Stomach (tissue), 9 donors: ENCODE results near the gene GREB1. TPM values are rescaled to one million over a fixed set of nuclear protein-coding genes. Genes with fewer than 3 reads are reported as not detected.

ENCODE experiments used
- DNase-seq, 2 donors: peaks; one replicate each; pipeline versions ENCODE4 v3.0.0 to v3.0.0-alpha.2; 2013 to 2019
- H3K27ac ChIP-seq, 5 donors: fragments of 200-600 bp in 4 of 5; sonication (generic) in 4 of 5; one replicate each; pipeline ENCODE4 v1.5.1; 2013 to 2019; ENCODE audit warnings: mild to moderate bottlenecking in 1 of 5, moderate library complexity in 1 of 5
- H3K27me3 ChIP-seq, 3 donors: fragments of 200-600 bp; sonication (generic); one replicate each; pipeline ENCODE4 v1.5.1; 2017 to 2019; ENCODE audit warnings: mixed run types in 1 of 3
- H3K36me3 ChIP-seq, 4 donors: fragments of 200-600 bp; sonication (generic); 1 replicate in 3 of 4; 2 replicates in 1 of 4; pipeline ENCODE4 v1.5.1; 2016 to 2019
- H3K4me1 ChIP-seq, 4 donors: fragments of 200-600 bp; sonication (generic); one replicate each; pipeline ENCODE4 v1.5.1; 2016 to 2019
- H3K4me3 ChIP-seq, 4 donors: fragments of 200-600 bp; sonication (generic) in 3 of 4; one replicate each; pipeline ENCODE4 v1.5.1; 2016 to 2019; ENCODE audit warnings: mild to moderate bottlenecking in 1 of 4
- H3K9me3 ChIP-seq, 4 donors: fragments of 200-600 bp; sonication (generic); one replicate each; pipeline ENCODE4 v1.5.1; 2016 to 2019
- EP300 ChIP-seq: sonication (generic); formaldehyde crosslinking; IDR thresholded peaks from one replicate; pipeline ENCODE4 v1.6.1; 2017; ENCODE audit warnings: antibody characterized with exemption
- POLR2A ChIP-seq, 4 donors: fragments of 450-650 bp; IDR thresholded peaks; one replicate each; pipeline ENCODE4 v1.6.1; 2016; ENCODE audit warnings: antibody characterized with exemption in 4 of 4, control low read depth in 2 of 4, mild to moderate bottlenecking in 1 of 4, moderate library complexity in 1 of 4
- POLR2AphosphoS5 ChIP-seq, 3 donors: sonication (generic); formaldehyde crosslinking; IDR thresholded peaks; one replicate each; pipeline ENCODE4 v1.6.1; 2016; ENCODE audit warnings: antibody characterized with exemption in 3 of 3
- WGBS, 5 donors: extraction: QIAGEN DNeasy Blood & Tissue Kit in 3 of 5; methylation state at CpG; one replicate each; pipeline versions ENCODE4 v1.1.5 to v1.1.7; 2013 to 2018; 5-methylcytosine and 5-hydroxymethylcytosine counted together
- intact Hi-C: fragments of 100-400 bp; cut with DNase I; formaldehyde crosslinking; loops from one replicate; pipeline ENCODE4 v1.15.1; 2023; ENCODE audit warnings: low total_unique reads
- polyA plus RNA-seq, 3 donors: library from polyadenylated mRNA; stranded (reverse); fragments of 200-250 nt; gene quantifications; one replicate each; pipeline ENCODE4 v1.2.3, GENCODE V29; 2013
- total RNA-seq, 5 donors: library from RNA; depleted of rRNA; stranded (reverse); fragments of >200 nt; gene quantifications; one replicate each; pipeline versions ENCODE4 v1.1.0 to v1.2.3, GENCODE V29; 2014 to 2016
- TF ChIP-seq, protein P1 (sequence below), 7 experiments: fragments of 450-650 bp in 4 of 7; fragments of 200-600 bp in 3 of 7; sonication (generic) in 3 of 7; IDR thresholded peaks; one replicate each; pipeline ENCODE4 v1.5.1; 2016 to 2019; ENCODE audit warnings: antibody characterized with exemption in 7 of 7, control low read depth in 2 of 7, mild to moderate bottlenecking in 1 of 7
- donor health status: healthy with polysubstance abuse.
- donor health status: Bipolar disorder and iron deficiency.
- donor health status: healthy.

Gene GREB1
- total and polyA plus RNA-seq, 8 donors: 0.88 to 37.9 (median 3.6) TPM

DNA sequence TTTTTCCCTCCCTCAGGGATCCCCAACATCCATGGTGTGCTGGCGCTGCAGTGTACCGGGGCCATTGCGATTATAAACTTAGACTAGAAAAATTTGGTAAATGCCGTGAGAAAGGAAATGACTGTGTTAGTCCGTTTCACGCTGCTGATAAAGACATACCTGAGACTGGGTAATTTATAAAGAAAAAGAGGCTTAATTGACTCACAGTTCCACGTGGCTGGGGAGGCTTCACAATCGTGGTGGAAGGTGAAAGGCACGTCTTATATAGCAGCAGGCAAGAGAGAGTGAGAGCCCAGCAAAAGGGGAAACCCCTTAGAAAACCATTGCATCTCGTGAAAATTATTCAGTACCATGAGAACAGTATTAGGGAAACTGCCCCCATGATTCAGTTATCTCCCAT, 91.8 kb downstream of the GREB1 start:
- H3K27ac ChIP-seq: no peak overlapping the region
- TF ChIP-seq, protein P1, sequence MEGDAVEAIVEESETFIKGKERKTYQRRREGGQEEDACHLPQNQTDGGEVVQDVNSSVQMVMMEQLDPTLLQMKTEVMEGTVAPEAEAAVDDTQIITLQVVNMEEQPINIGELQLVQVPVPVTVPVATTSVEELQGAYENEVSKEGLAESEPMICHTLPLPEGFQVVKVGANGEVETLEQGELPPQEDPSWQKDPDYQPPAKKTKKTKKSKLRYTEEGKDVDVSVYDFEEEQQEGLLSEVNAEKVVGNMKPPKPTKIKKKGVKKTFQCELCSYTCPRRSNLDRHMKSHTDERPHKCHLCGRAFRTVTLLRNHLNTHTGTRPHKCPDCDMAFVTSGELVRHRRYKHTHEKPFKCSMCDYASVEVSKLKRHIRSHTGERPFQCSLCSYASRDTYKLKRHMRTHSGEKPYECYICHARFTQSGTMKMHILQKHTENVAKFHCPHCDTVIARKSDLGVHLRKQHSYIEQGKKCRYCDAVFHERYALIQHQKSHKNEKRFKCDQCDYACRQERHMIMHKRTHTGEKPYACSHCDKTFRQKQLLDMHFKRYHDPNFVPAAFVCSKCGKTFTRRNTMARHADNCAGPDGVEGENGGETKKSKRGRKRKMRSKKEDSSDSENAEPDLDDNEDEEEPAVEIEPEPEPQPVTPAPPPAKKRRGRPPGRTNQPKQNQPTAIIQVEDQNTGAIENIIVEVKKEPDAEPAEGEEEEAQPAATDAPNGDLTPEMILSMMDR (IDR thresholded peaks at IDR 0.05): no peak
- no peak for TF ChIP-seq POLR2A (IDR thresholded peaks at IDR 0.05)
- TF ChIP-seq EP300: no peak
- TF ChIP-seq POLR2AphosphoS5 (IDR thresholded peaks at IDR 0.05): no peak
- peaks cover 0 to 12% (median 5%) of the 10 kb centered on the region in 4 donors for H3K9me3 ChIP-seq
- H3K4me3 ChIP-seq: no peak overlapping the region
- H3K4me1 ChIP-seq: no peaks in the 10 kb centered on the region
- intact Hi-C loops: no loop called here
- H3K36me3 ChIP-seq: peaks cover 0 to 25% (median 14%) of the 10 kb centered on the region in 4 donors
- 79 to 88% (median 84%) methylated on average over 10 of the region's 10 CpGs for WGBS, 5 donors
- no peak for DNase-seq
- H3K27me3 ChIP-seq: no peaks in the 10 kb centered on the region

DNA sequence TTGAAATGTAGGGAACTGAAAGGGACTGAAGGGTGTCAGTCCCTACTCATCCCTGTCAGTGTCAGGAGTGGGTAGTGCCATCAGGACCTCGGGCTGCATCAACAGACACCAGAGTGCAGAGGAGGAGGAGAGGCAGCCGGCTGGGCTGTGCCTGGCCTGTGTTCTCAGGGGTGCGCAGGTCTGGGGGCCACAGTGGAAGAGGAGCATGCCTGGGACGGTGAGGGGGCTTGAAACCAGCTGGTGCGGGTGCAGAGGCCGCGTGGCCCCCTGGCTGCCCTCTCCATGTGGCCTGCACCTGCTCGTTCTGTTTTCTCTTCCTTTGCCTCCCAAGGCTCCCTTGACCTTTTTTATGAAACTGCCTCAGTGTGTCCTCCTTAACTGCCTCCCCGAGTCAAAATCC, 94.8 kb downstream of the GREB1 start:
- H3K4me3 ChIP-seq: no peak overlapping the region
- intact Hi-C loops: no loop called here
- DNase-seq: no peak
- TF ChIP-seq EP300 (no peak), POLR2AphosphoS5 (IDR thresholded peaks at IDR 0.05) (no peak), POLR2A (IDR thresholded peaks at IDR 0.05) (no peak)
- TF ChIP-seq, protein P1 (IDR thresholded peaks at IDR 0.05): no peak
- no peak overlapping the region for H3K27ac ChIP-seq
- no peaks in the 10 kb centered on the region for H3K4me1 ChIP-seq
- peaks cover 0 to 12% (median 5%) of the 10 kb centered on the region in 4 donors for H3K9me3 ChIP-seq
- WGBS, 5 donors: 79 to 86% (median 85%) methylated on average over 8 to 9 of the region's 9 CpGs
- peaks cover 0 to 37% (median 14%) of the 10 kb centered on the region in 4 donors for H3K36me3 ChIP-seq
- H3K27me3 ChIP-seq: no peaks in the 10 kb centered on the region

DNA sequence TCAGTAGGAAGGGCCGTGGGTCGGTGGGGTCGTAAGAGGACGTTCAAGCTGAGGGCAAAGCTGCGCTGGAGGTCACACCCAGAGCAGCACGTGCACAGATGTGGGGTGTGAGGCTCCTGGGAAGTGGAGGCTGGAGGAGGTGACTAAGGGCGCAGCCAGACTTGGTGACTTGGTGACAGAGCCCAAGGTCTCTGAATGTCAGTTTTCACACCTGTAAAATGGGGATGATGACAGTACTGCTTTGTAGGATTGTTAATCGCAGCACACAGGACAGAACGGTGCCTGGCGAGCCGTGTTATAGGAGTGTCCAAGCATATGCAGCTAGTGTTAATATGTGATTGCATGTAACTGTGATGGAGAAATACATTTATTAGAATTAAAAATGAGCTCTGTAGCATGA, 95.4 kb downstream of the GREB1 start:
- intact Hi-C loops: no loop called here
- no peak for TF ChIP-seq POLR2A (IDR thresholded peaks at IDR 0.05)
- no peak for DNase-seq
- WGBS, 5 donors: 82 to 88% (median 86%) methylated on average over 11 of the region's 11 CpGs
- no peak overlapping the region for H3K4me3 ChIP-seq
- H3K27me3 ChIP-seq: no peaks in the 10 kb centered on the region
- H3K9me3 ChIP-seq: peaks cover 0 to 12% (median 5%) of the 10 kb centered on the region in 4 donors
- H3K36me3 ChIP-seq: peaks cover 0 to 42% (median 17%) of the 10 kb centered on the region in 4 donors
- H3K27ac ChIP-seq: no peak overlapping the region
- no peaks in the 10 kb centered on the region for H3K4me1 ChIP-seq

DNA sequence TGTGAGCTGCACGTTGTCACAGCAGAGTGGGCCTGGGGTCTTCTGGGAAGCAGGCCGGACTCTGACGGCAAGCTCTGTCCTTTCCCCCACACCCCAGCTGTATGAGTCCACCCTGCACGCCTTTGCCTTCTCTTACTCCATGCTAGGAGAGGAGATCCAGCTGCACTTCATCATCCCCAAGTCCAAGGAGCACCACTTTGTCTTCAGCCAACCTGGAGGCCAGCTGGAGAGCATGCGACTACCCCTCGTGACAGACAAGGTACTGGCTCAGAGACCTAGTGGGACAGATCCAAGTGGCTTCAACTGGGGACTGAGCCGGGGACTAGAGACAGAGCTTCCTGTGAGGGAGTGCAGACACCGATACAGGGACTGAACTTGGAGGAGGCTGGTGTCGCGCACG, 96.0 kb downstream of the GREB1 start:
- peaks cover 0 to 44% (median 22%) of the 10 kb centered on the region in 4 donors for H3K36me3 ChIP-seq
- no peak for DNase-seq
- TF ChIP-seq EP300 (no peak), POLR2A (IDR thresholded peaks at IDR 0.05) (no peak), POLR2AphosphoS5 (IDR thresholded peaks at IDR 0.05) (no peak)
- TF ChIP-seq, protein P1 (IDR thresholded peaks at IDR 0.05): no peak
- H3K27me3 ChIP-seq: no peaks in the 10 kb centered on the region
- H3K4me3 ChIP-seq: no peak overlapping the region
- H3K27ac ChIP-seq: no peak overlapping the region
- intact Hi-C loops: no loop called here
- 74 to 88% (median 87%) methylated on average over 10 to 11 of the region's 11 CpGs for WGBS, 5 donors
- peaks cover 0 to 12% (median 5%) of the 10 kb centered on the region in 4 donors for H3K9me3 ChIP-seq
- no peaks in the 10 kb centered on the region for H3K4me1 ChIP-seq

DNA sequence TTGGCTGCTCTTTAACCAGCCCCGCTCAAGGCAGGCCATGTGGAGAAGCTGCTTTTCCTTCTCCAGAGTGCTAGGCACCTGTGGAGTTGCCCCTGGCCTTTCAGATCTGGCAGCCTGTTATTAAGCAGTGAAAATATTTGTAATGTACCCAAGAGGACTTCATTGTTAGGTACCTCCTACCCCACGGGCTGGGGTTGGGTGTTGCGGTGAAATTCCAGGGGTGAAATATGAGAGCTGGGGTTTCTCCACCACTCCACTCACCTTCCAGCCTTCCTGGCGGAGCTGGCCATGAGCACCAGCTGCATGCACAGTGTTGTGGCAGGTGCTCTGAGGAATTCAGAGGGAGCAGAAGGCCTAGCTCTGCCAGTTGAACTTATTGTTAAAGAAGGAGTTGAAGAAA, 97.0 kb downstream of the GREB1 start:
- Histone ChIP-seq H3K4me3 (no peak overlapping the region), H3K4me1 (no peaks in the 10 kb centered on the region), H3K36me3 (peaks cover 0 to 41% (median 23%) of the 10 kb centered on the region in 4 donors), H3K27ac (no peak overlapping the region), H3K27me3 (no peaks in the 10 kb centered on the region), H3K9me3 (peaks cover 0 to 12% (median 5%) of the 10 kb centered on the region in 4 donors)
- intact Hi-C loops: no loop called here
- no peak for DNase-seq
- no peak for TF ChIP-seq POLR2A (IDR thresholded peaks at IDR 0.05)
- no peak for TF ChIP-seq EP300
- TF ChIP-seq, protein P1 (IDR thresholded peaks at IDR 0.05): no peak
- TF ChIP-seq POLR2AphosphoS5 (IDR thresholded peaks at IDR 0.05): no peak
- 78 to 91% (median 81%) methylated on average over 4 of the region's 4 CpGs for WGBS, 5 donors
